Measurements from ENCODE around the gene SPOP. TPM values are rescaled to one million over a fixed set of nuclear protein-coding genes. Genes with fewer than 3 reads are reported as not detected.

Gene SPOP
- total RNA-seq, 2 experiments from 2014 or later: 52.2 to 57.8 TPM

GRCh38 chr17:49645654-49646053 lies 32.2 kb downstream of the SPOP start:
- Mint-ChIP-seq H3K9me3 (peaks cover under 1% of the 10 kb centered on the region), H3K4me3 (no peak overlapping the region), H3K27ac (no peak overlapping the region), H3K36me3 (ENCODE audit: low read depth) (peaks cover 6% of the 10 kb centered on the region), H3K27me3 (no peaks in the 10 kb centered on the region), H3K4me1 (peaks cover 26% of the 10 kb centered on the region)
- CTCF ChIA-PET: interaction anchor here (1.1 to 1.5 kb wide), 2 partner anchors 20 to 29 kb away, joined by 3 to 4 read pairs; no protein-coding TSS in a partner anchor
- POLR2A ChIA-PET: no interaction called here
- no peak for DNase-seq

- ChIA-PET POLR2A (no interaction called here), CTCF (no interaction called here)
- Mint-ChIP-seq H3K4me1 (peaks cover 4% of the 10 kb centered on the region), H3K27me3 (no peaks in the 10 kb centered on the region), H3K27ac (no peak overlapping the region), H3K9me3 (peaks cover 2% of the 10 kb centered on the region), H3K4me3 (no peak overlapping the region), H3K36me3 (ENCODE audit: low read depth) (peaks cover 13% of the 10 kb centered on the region)
- DNase-seq: no peak
Observed at GRCh38 chr17:49640556-49640955, 37.3 kb downstream of the SPOP start.

GRCh38 chr17:49638818-49639217 lies 39.1 kb downstream of the SPOP start:
- Mint-ChIP-seq H3K36me3 (ENCODE audit: low read depth) (peaks cover 13% of the 10 kb centered on the region), H3K4me1 (no peaks in the 10 kb centered on the region), H3K9me3 (peaks cover 2% of the 10 kb centered on the region), H3K27me3 (no peaks in the 10 kb centered on the region), H3K4me3 (no peak overlapping the region), H3K27ac (no peak overlapping the region)
- DNase-seq: no peak
- CTCF ChIA-PET: interaction anchor here (0.7 to 0.9 kb wide), 2 partner anchors 11 to 81 kb away, joined by 3 read pairs; no protein-coding TSS in a partner anchor
- POLR2A ChIA-PET: no interaction called here

- H3K4me3 Mint-ChIP-seq: no peak overlapping the region
- peaks cover 13% of the 10 kb centered on the region for H3K36me3 Mint-ChIP-seq (ENCODE audit: low read depth)
- no peaks in the 10 kb centered on the region for H3K27me3 Mint-ChIP-seq
- no peak overlapping the region for H3K27ac Mint-ChIP-seq
- CTCF ChIA-PET: interaction anchor here (0.9 kb wide), 1 partner anchor 10 kb away, joined by 3 read pairs; no protein-coding TSS in a partner anchor
- H3K4me1 Mint-ChIP-seq: no peaks in the 10 kb centered on the region
- POLR2A ChIA-PET: no interaction called here
- DNase-seq: no peak
- peaks cover 2% of the 10 kb centered on the region for H3K9me3 Mint-ChIP-seq
Observed at GRCh38 chr17:49637739-49638138, 40.2 kb downstream of the SPOP start.

- Mint-ChIP-seq H3K9me3 (peaks cover 2% of the 10 kb centered on the region), H3K27ac (no peak overlapping the region), H3K4me1 (no peaks in the 10 kb centered on the region), H3K4me3 (no peak overlapping the region), H3K36me3 (ENCODE audit: low read depth) (peaks cover 13% of the 10 kb centered on the region), H3K27me3 (no peaks in the 10 kb centered on the region)
- ChIA-PET POLR2A (no interaction called here), CTCF (no interaction called here)
- no peak for DNase-seq
Observed at GRCh38 chr17:49637050-49637449, 40.8 kb downstream of the SPOP start.

- no peak overlapping the region for H3K27ac Mint-ChIP-seq
- no peak overlapping the region for H3K4me3 Mint-ChIP-seq
- ChIA-PET CTCF (no interaction called here), POLR2A (no interaction called here)
- no peak for DNase-seq
- no peaks in the 10 kb centered on the region for H3K27me3 Mint-ChIP-seq
- peaks cover 7% of the 10 kb centered on the region for H3K36me3 Mint-ChIP-seq (ENCODE audit: low read depth)
- H3K9me3 Mint-ChIP-seq: no peaks in the 10 kb centered on the region
- peaks cover 4% of the 10 kb centered on the region for H3K4me1 Mint-ChIP-seq
Observed at GRCh38 chr17:49635121-49635520, 42.8 kb downstream of the SPOP start.

GRCh38 chr17:49634485-49634860 lies 43.4 kb downstream of the SPOP start:
- no peak overlapping the region for H3K4me3 Mint-ChIP-seq
- ChIA-PET CTCF (no interaction called here), POLR2A (no interaction called here)
- peaks cover 7% of the 10 kb centered on the region for H3K36me3 Mint-ChIP-seq (ENCODE audit: low read depth)
- H3K9me3 Mint-ChIP-seq: no peaks in the 10 kb centered on the region
- peaks cover 4% of the 10 kb centered on the region for H3K4me1 Mint-ChIP-seq
- H3K27me3 Mint-ChIP-seq: no peaks in the 10 kb centered on the region
- no peak for DNase-seq
- H3K27ac Mint-ChIP-seq: no peak overlapping the region

- no peaks in the 10 kb centered on the region for H3K9me3 Mint-ChIP-seq
- DNase-seq: no peak
- no peak overlapping the region for H3K27ac Mint-ChIP-seq
- ChIA-PET CTCF (no interaction called here), POLR2A (no interaction called here)
- H3K4me1 Mint-ChIP-seq: peaks cover 4% of the 10 kb centered on the region
- no peaks in the 10 kb centered on the region for H3K27me3 Mint-ChIP-seq
- H3K36me3 Mint-ChIP-seq (ENCODE audit: low read depth): peaks cover 5% of the 10 kb centered on the region
- no peak overlapping the region for H3K4me3 Mint-ChIP-seq
Observed at GRCh38 chr17:49633762-49634484, 44.0 kb downstream of the SPOP start.

GRCh38 chr17:49633250-49633649 lies 44.6 kb downstream of the SPOP start:
- H3K4me1 Mint-ChIP-seq: peaks cover 4% of the 10 kb centered on the region
- no peaks in the 10 kb centered on the region for H3K27me3 Mint-ChIP-seq
- no peak overlapping the region for H3K4me3 Mint-ChIP-seq
- H3K36me3 Mint-ChIP-seq (ENCODE audit: low read depth): no peaks in the 10 kb centered on the region
- ChIA-PET CTCF (interaction anchor here (1.0 kb wide), 1 partner anchor 58 kb away, joined by 3 read pairs; the partner anchor contains the start of gene NXPH3), POLR2A (no interaction called here)
- no peak for DNase-seq
- H3K27ac Mint-ChIP-seq: no peak overlapping the region
- no peaks in the 10 kb centered on the region for H3K9me3 Mint-ChIP-seq

- Mint-ChIP-seq H3K9me3 (no peaks in the 10 kb centered on the region), H3K4me3 (no peak overlapping the region), H3K27ac (no peak overlapping the region), H3K36me3 (ENCODE audit: low read depth) (no peaks in the 10 kb centered on the region), H3K4me1 (peaks cover 4% of the 10 kb centered on the region), H3K27me3 (no peaks in the 10 kb centered on the region)
- no peak for DNase-seq
- ChIA-PET POLR2A (no interaction called here), CTCF (interaction anchor here (1.0 kb wide), 1 partner anchor 57 kb away, joined by 3 read pairs; the partner anchor contains the start of gene NXPH3)
Observed at GRCh38 chr17:49632201-49632600, 45.7 kb downstream of the SPOP start.

GRCh38 chr17:49631496-49631895 lies 46.4 kb downstream of the SPOP start:
- no peak overlapping the region for H3K4me3 Mint-ChIP-seq
- no peaks in the 10 kb centered on the region for H3K36me3 Mint-ChIP-seq (ENCODE audit: low read depth)
- POLR2A ChIA-PET: interaction anchor here (0.6 kb wide), 1 partner anchor 204 kb away, joined by 4 read pairs; no protein-coding TSS in a partner anchor
- no peak overlapping the region for H3K27ac Mint-ChIP-seq
- no peaks in the 10 kb centered on the region for H3K27me3 Mint-ChIP-seq
- H3K4me1 Mint-ChIP-seq: peaks cover 4% of the 10 kb centered on the region
- no peaks in the 10 kb centered on the region for H3K9me3 Mint-ChIP-seq
- no peak for DNase-seq
- CTCF ChIA-PET: no interaction called here

GRCh38 chr17:49630113-49630900 lies 47.6 kb downstream of the SPOP start:
- no peak for DNase-seq
- Mint-ChIP-seq H3K4me1 (peaks cover 4% of the 10 kb centered on the region), H3K4me3 (no peak overlapping the region), H3K9me3 (no peaks in the 10 kb centered on the region), H3K27ac (no peak overlapping the region), H3K27me3 (no peaks in the 10 kb centered on the region), H3K36me3 (ENCODE audit: low read depth) (no peaks in the 10 kb centered on the region)
- POLR2A ChIA-PET: no interaction called here
- CTCF ChIA-PET: no interaction called here

GRCh38 chr17:49629447-49629846 lies 48.5 kb downstream of the SPOP start:
- CTCF ChIA-PET: no interaction called here
- no peaks in the 10 kb centered on the region for H3K9me3 Mint-ChIP-seq
- no peaks in the 10 kb centered on the region for H3K36me3 Mint-ChIP-seq (ENCODE audit: low read depth)
- H3K4me3 Mint-ChIP-seq: no peak overlapping the region
- peaks cover 4% of the 10 kb centered on the region for H3K4me1 Mint-ChIP-seq
- H3K27ac Mint-ChIP-seq: no peak overlapping the region
- no peaks in the 10 kb centered on the region for H3K27me3 Mint-ChIP-seq
- DNase-seq: no peak
- POLR2A ChIA-PET: no interaction called here
